Activated T-helper 2 cell treated with anti-CD3 and anti-CD28 coated beads, Interferon-gamma antibody, Interleukin-2, Interleukin-4, amounts not matched to agents 10 μg/mL and 5 μg/mL and 100 μg/mL, durations not matched to agents 14 hours and 24 hours and 36 hours (primary cell): ENCODE data around the gene PTPRB. TPM values are rescaled to one million over a fixed set of nuclear protein-coding genes. Genes with fewer than 3 reads are reported as not detected.
A peak's percentile ranks its signal among the peaks of the same experiment; 100 is the strongest.

Experiments
- DNase-seq: peaks from one replicate; pipeline ENCODE4 v3.0.0; 2021; ENCODE audit warnings: low spot score
- H3K27ac Mint-ChIP-seq: one replicate; pipeline ENCODE4 v1.8.0; 2021; ENCODE audit warnings: mixed read lengths
- H3K27me3 Mint-ChIP-seq: one replicate; pipeline ENCODE4 v1.8.0; 2021; ENCODE audit warnings: low read depth, mixed read lengths
- H3K36me3 Mint-ChIP-seq: one replicate; pipeline ENCODE4 v1.8.0; 2021; ENCODE audit warnings: low read depth, mixed read lengths
- H3K4me1 Mint-ChIP-seq: one replicate; pipeline ENCODE4 v1.8.0; 2021; ENCODE audit warnings: low read depth, mixed read lengths
- H3K4me3 Mint-ChIP-seq: one replicate; pipeline ENCODE4 v1.8.0; 2021; ENCODE audit warnings: low read depth, mild to moderate bottlenecking, moderate library complexity, mixed read lengths
- H3K9me3 Mint-ChIP-seq: one replicate; pipeline ENCODE4 v1.8.0; 2021; ENCODE audit warnings: mixed read lengths
- intact Hi-C: fragments of 100-400 bp; cut with micrococcal nuclease; formaldehyde crosslinking; loops from one replicate; pipeline ENCODE4 v1.15.1; 2023
- total RNA-seq: library from RNA; stranded (reverse); gene quantifications from 2 replicates; pipeline ENCODE4 v1.2.3, GENCODE V29; 2022

PTPRB gene
- total RNA-seq, 1 donor from 2014 or later: not detected

GRCh38 chr12:70605976-70606375, 31.3 kb downstream of the PTPRB start:
- peaks cover 1% of the 10 kb centered on the region for H3K4me1 Mint-ChIP-seq
- peaks cover 21% of the 10 kb centered on the region for H3K27me3 Mint-ChIP-seq
- no peak overlapping the region for H3K4me3 Mint-ChIP-seq
- no peak for DNase-seq
- no peaks in the 10 kb centered on the region for H3K9me3 Mint-ChIP-seq
- intact Hi-C loops: no loop called here
- no peak overlapping the region for H3K27ac Mint-ChIP-seq
- H3K36me3 Mint-ChIP-seq: no peaks in the 10 kb centered on the region

GRCh38 chr12:70604662-70605061, 32.6 kb downstream of the PTPRB start:
- H3K4me1 Mint-ChIP-seq: no peaks in the 10 kb centered on the region
- peaks cover 12% of the 10 kb centered on the region for H3K27me3 Mint-ChIP-seq
- no peak overlapping the region for H3K4me3 Mint-ChIP-seq

GRCh38 chr12:70603044-70603443, 34.2 kb downstream of the PTPRB start:
- intact Hi-C loops: no loop called here
- H3K4me3 Mint-ChIP-seq: no peak overlapping the region
- peaks cover under 1% of the 10 kb centered on the region for H3K27me3 Mint-ChIP-seq
- H3K36me3 Mint-ChIP-seq: no peaks in the 10 kb centered on the region
- no peak overlapping the region for H3K27ac Mint-ChIP-seq
- no peaks in the 10 kb centered on the region for H3K4me1 Mint-ChIP-seq
- H3K9me3 Mint-ChIP-seq: no peaks in the 10 kb centered on the region
- no peak for DNase-seq

More at GRCh38 chr12:70604662-70605061, 32.6 kb downstream of the PTPRB start:
- intact Hi-C loops: no loop called here
- no peak overlapping the region for H3K27ac Mint-ChIP-seq
- no peak for DNase-seq
- no peaks in the 10 kb centered on the region for H3K9me3 Mint-ChIP-seq
- H3K36me3 Mint-ChIP-seq: no peaks in the 10 kb centered on the region

GRCh38 chr12:70598467-70599193, 38.6 kb downstream of the PTPRB start:
- no peaks in the 10 kb centered on the region for H3K27me3 Mint-ChIP-seq

GRCh38 chr12:70592664-70593063, 44.6 kb downstream of the PTPRB start:
- no peaks in the 10 kb centered on the region for H3K9me3 Mint-ChIP-seq
- no peaks in the 10 kb centered on the region for H3K36me3 Mint-ChIP-seq
- no peak overlapping the region for H3K4me3 Mint-ChIP-seq
- intact Hi-C loops: no loop called here
- no peak overlapping the region for H3K27ac Mint-ChIP-seq
- DNase-seq: no peak
- H3K27me3 Mint-ChIP-seq: peaks cover 1% of the 10 kb centered on the region
- H3K4me1 Mint-ChIP-seq: no peaks in the 10 kb centered on the region

More at GRCh38 chr12:70598467-70599193, 38.6 kb downstream of the PTPRB start:
- no peaks in the 10 kb centered on the region for H3K9me3 Mint-ChIP-seq
- H3K4me1 Mint-ChIP-seq: no peaks in the 10 kb centered on the region
- H3K27ac Mint-ChIP-seq: no peak overlapping the region
- no peak for DNase-seq
- no peaks in the 10 kb centered on the region for H3K36me3 Mint-ChIP-seq
- intact Hi-C loops: no loop called here
- no peak overlapping the region for H3K4me3 Mint-ChIP-seq

- H3K9me3 Mint-ChIP-seq: no peaks in the 10 kb centered on the region
- intact Hi-C loops: loop anchor here (1.0 kb wide), 1 partner anchor 129 kb away; no protein-coding TSS in a partner anchor
- H3K4me1 Mint-ChIP-seq: no peaks in the 10 kb centered on the region
- no peak overlapping the region for H3K27ac Mint-ChIP-seq
- no peak overlapping the region for H3K4me3 Mint-ChIP-seq
- DNase-seq: no peak
- peaks cover 1% of the 10 kb centered on the region for H3K27me3 Mint-ChIP-seq
- H3K36me3 Mint-ChIP-seq: no peaks in the 10 kb centered on the region
These were observed 46.5 kb downstream of the PTPRB start for GRCh38 chr12:70590549-70591226.

GRCh38 chr12:70590051-70590450, 47.2 kb downstream of the PTPRB start:
- intact Hi-C loops: loop anchor here (1.0 kb wide), 1 partner anchor 129 kb away; no protein-coding TSS in a partner anchor
- H3K4me3 Mint-ChIP-seq: no peak overlapping the region
- H3K9me3 Mint-ChIP-seq: no peaks in the 10 kb centered on the region
- H3K36me3 Mint-ChIP-seq: no peaks in the 10 kb centered on the region
- DNase-seq: peak; percentile 27
- no peak overlapping the region for H3K27ac Mint-ChIP-seq
- H3K27me3 Mint-ChIP-seq: peaks cover 1% of the 10 kb centered on the region
- H3K4me1 Mint-ChIP-seq: no peaks in the 10 kb centered on the region

- DNase-seq: no peak
- Mint-ChIP-seq H3K4me3 (no peak overlapping the region), H3K4me1 (no peaks in the 10 kb centered on the region), H3K36me3 (no peaks in the 10 kb centered on the region), H3K9me3 (no peaks in the 10 kb centered on the region), H3K27me3 (no peaks in the 10 kb centered on the region), H3K27ac (no peak overlapping the region)
- intact Hi-C loops: no loop called here
These were observed 52.9 kb downstream of the PTPRB start for GRCh38 chr12:70584332-70584731.

GRCh38 chr12:70583251-70583650, 54.0 kb downstream of the PTPRB start:
- intact Hi-C loops: no loop called here
- H3K4me1 Mint-ChIP-seq: no peaks in the 10 kb centered on the region

GRCh38 chr12:70581208-70581607, 56.0 kb downstream of the PTPRB start:
- no peaks in the 10 kb centered on the region for H3K9me3 Mint-ChIP-seq
- no peaks in the 10 kb centered on the region for H3K4me1 Mint-ChIP-seq
- DNase-seq: no peak
- intact Hi-C loops: no loop called here
- no peaks in the 10 kb centered on the region for H3K36me3 Mint-ChIP-seq
- no peak overlapping the region for H3K4me3 Mint-ChIP-seq
- no peak overlapping the region for H3K27ac Mint-ChIP-seq
- H3K27me3 Mint-ChIP-seq: no peaks in the 10 kb centered on the region

More at GRCh38 chr12:70583251-70583650, 54.0 kb downstream of the PTPRB start:
- DNase-seq: no peak
- no peak overlapping the region for H3K4me3 Mint-ChIP-seq
- no peaks in the 10 kb centered on the region for H3K9me3 Mint-ChIP-seq
- no peaks in the 10 kb centered on the region for H3K36me3 Mint-ChIP-seq
- no peaks in the 10 kb centered on the region for H3K27me3 Mint-ChIP-seq
- no peak overlapping the region for H3K27ac Mint-ChIP-seq

- H3K27ac Mint-ChIP-seq: no peak overlapping the region
- H3K36me3 Mint-ChIP-seq: no peaks in the 10 kb centered on the region
- peaks cover 3% of the 10 kb centered on the region for H3K27me3 Mint-ChIP-seq
- no peaks in the 10 kb centered on the region for H3K4me1 Mint-ChIP-seq
- DNase-seq: no peak
- H3K9me3 Mint-ChIP-seq: no peaks in the 10 kb centered on the region
- intact Hi-C loops: loop anchor here (1.0 kb wide), 1 partner anchor 677 kb away; no protein-coding TSS in a partner anchor
- H3K4me3 Mint-ChIP-seq: no peak overlapping the region
These were observed 60.0 kb downstream of the PTPRB start for GRCh38 chr12:70577283-70577634.

- H3K27me3 Mint-ChIP-seq: peaks cover 3% of the 10 kb centered on the region
- no peak overlapping the region for H3K27ac Mint-ChIP-seq
- no peaks in the 10 kb centered on the region for H3K9me3 Mint-ChIP-seq
- no peaks in the 10 kb centered on the region for H3K36me3 Mint-ChIP-seq
- H3K4me1 Mint-ChIP-seq: no peaks in the 10 kb centered on the region
- no peak for DNase-seq
- H3K4me3 Mint-ChIP-seq: no peak overlapping the region
- intact Hi-C loops: loop anchor here (1.0 kb wide), 2 partner anchors 676 to 697 kb away; no protein-coding TSS in a partner anchor
These were observed 60.6 kb downstream of the PTPRB start for GRCh38 chr12:70576341-70577282.
